ENCODE measurements around the gene RIMOC1.

DNA sequence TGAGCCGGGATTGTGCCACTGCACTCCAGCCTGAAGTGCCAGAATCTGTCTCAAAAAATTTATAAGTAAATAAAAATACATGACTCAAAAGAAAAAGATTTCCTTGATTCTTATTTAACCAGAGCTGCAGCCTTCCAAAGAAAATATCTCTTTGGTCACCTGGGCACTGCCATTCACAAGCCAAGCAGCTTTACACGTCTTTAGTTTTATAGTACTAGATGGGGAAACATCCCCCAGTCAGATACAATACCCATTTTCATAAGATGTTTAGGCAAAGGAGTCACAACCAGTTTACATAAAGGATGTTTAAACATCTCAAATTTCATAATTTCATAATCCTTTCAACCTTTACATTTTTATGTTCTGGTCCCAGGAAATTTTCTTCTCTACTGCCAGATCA, 20.2 kb upstream of the RIMOC1 start:
- TF ChIP-seq POLR2A (IDR thresholded peaks at IDR 0.05) (no peak), POLR2AphosphoS5 (IDR thresholded peaks at IDR 0.05) (no peak)

Data from sigmoid colon (tissue), 4 donors.